ENCODE measurements around the gene ST3GAL4. TPM values are rescaled to one million over a fixed set of nuclear protein-coding genes. Genes with fewer than 3 reads are reported as not detected.

ST3GAL4 gene
- polyA plus RNA-seq, 1 of the 3 experiments (the other 2 are of a cell fraction): 32.0 TPM

DNA sequence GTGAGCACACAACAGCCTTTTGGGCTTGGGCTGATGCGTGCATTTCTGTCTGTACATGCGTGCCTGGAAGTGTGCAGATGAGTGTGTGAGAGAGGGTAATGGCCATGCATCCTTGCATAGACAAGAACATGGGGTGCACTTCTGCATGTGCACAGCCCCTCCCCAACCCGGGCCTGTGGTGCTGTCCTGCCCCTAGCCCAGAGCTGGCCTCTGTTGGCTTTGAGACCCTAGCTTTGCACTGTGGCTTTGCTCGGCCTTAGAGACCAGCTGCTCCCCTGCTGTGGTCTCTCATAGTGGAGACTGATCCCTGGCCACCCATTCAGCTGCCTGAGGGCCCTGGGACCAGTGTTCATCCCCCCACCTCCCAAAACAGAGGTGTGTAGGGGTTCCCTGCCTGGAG is 25.4 kb downstream of the ST3GAL4 start:
- TF ChIP-seq, protein P1, sequence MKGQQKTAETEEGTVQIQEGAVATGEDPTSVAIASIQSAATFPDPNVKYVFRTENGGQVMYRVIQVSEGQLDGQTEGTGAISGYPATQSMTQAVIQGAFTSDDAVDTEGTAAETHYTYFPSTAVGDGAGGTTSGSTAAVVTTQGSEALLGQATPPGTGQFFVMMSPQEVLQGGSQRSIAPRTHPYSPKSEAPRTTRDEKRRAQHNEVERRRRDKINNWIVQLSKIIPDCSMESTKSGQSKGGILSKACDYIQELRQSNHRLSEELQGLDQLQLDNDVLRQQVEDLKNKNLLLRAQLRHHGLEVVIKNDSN (IDR thresholded peaks at IDR 0.05; ENCODE audit: borderline replicate concordance, low read depth): no peak
- no peak for TF ChIP-seq FOXM1 (IDR thresholded peaks at IDR 0.05; ENCODE audit: low read depth)
- TF ChIP-seq, protein P2, sequence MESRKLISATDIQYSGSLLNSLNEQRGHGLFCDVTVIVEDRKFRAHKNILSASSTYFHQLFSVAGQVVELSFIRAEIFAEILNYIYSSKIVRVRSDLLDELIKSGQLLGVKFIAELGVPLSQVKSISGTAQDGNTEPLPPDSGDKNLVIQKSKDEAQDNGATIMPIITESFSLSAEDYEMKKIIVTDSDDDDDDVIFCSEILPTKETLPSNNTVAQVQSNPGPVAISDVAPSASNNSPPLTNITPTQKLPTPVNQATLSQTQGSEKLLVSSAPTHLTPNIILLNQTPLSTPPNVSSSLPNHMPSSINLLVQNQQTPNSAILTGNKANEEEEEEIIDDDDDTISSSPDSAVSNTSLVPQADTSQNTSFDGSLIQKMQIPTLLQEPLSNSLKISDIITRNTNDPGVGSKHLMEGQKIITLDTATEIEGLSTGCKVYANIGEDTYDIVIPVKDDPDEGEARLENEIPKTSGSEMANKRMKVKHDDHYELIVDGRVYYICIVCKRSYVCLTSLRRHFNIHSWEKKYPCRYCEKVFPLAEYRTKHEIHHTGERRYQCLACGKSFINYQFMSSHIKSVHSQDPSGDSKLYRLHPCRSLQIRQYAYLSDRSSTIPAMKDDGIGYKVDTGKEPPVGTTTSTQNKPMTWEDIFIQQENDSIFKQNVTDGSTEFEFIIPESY (IDR thresholded peaks at IDR 0.05; ENCODE audit: borderline replicate concordance, low read depth): no peak
- TF ChIP-seq, protein P3, sequence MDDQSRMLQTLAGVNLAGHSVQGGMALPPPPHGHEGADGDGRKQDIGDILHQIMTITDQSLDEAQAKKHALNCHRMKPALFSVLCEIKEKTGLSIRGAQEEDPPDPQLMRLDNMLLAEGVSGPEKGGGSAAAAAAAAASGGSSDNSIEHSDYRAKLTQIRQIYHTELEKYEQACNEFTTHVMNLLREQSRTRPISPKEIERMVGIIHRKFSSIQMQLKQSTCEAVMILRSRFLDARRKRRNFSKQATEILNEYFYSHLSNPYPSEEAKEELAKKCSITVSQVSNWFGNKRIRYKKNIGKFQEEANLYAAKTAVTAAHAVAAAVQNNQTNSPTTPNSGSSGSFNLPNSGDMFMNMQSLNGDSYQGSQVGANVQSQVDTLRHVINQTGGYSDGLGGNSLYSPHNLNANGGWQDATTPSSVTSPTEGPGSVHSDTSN (IDR thresholded peaks at IDR 0.05): no peak
- TF ChIP-seq, protein P4, sequence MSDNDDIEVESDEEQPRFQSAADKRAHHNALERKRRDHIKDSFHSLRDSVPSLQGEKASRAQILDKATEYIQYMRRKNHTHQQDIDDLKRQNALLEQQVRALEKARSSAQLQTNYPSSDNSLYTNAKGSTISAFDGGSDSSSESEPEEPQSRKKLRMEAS (IDR thresholded peaks at IDR 0.05; ENCODE audit: low read depth): no peak
- TF ChIP-seq, protein P5, sequence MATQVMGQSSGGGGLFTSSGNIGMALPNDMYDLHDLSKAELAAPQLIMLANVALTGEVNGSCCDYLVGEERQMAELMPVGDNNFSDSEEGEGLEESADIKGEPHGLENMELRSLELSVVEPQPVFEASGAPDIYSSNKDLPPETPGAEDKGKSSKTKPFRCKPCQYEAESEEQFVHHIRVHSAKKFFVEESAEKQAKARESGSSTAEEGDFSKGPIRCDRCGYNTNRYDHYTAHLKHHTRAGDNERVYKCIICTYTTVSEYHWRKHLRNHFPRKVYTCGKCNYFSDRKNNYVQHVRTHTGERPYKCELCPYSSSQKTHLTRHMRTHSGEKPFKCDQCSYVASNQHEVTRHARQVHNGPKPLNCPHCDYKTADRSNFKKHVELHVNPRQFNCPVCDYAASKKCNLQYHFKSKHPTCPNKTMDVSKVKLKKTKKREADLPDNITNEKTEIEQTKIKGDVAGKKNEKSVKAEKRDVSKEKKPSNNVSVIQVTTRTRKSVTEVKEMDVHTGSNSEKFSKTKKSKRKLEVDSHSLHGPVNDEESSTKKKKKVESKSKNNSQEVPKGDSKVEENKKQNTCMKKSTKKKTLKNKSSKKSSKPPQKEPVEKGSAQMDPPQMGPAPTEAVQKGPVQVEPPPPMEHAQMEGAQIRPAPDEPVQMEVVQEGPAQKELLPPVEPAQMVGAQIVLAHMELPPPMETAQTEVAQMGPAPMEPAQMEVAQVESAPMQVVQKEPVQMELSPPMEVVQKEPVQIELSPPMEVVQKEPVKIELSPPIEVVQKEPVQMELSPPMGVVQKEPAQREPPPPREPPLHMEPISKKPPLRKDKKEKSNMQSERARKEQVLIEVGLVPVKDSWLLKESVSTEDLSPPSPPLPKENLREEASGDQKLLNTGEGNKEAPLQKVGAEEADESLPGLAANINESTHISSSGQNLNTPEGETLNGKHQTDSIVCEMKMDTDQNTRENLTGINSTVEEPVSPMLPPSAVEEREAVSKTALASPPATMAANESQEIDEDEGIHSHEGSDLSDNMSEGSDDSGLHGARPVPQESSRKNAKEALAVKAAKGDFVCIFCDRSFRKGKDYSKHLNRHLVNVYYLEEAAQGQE (IDR thresholded peaks at IDR 0.05; ENCODE audit: low read depth, low read length): no peak
- no peak for TF ChIP-seq ELF1 (IDR thresholded peaks at IDR 0.05)
- no peak for TF ChIP-seq EZH2phosphoT487 (IDR thresholded peaks at IDR 0.05; ENCODE audit: borderline replicate concordance, low read depth)
- TF ChIP-seq, protein P6, sequence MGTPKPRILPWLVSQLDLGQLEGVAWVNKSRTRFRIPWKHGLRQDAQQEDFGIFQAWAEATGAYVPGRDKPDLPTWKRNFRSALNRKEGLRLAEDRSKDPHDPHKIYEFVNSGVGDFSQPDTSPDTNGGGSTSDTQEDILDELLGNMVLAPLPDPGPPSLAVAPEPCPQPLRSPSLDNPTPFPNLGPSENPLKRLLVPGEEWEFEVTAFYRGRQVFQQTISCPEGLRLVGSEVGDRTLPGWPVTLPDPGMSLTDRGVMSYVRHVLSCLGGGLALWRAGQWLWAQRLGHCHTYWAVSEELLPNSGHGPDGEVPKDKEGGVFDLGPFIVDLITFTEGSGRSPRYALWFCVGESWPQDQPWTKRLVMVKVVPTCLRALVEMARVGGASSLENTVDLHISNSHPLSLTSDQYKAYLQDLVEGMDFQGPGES (IDR thresholded peaks at IDR 0.05; ENCODE audit: low read depth, low read length): no peak
- no peak for TF ChIP-seq RXRA (IDR thresholded peaks at IDR 0.05; ENCODE audit: borderline replicate concordance, low read depth)
- TF ChIP-seq SIN3A (IDR thresholded peaks at IDR 0.05; ENCODE audit: borderline replicate concordance, low read depth, low read length): no peak
- no peak for TF ChIP-seq YY1 (IDR thresholded peaks at IDR 0.05; ENCODE audit: low read depth)
- TF ChIP-seq, protein P7, sequence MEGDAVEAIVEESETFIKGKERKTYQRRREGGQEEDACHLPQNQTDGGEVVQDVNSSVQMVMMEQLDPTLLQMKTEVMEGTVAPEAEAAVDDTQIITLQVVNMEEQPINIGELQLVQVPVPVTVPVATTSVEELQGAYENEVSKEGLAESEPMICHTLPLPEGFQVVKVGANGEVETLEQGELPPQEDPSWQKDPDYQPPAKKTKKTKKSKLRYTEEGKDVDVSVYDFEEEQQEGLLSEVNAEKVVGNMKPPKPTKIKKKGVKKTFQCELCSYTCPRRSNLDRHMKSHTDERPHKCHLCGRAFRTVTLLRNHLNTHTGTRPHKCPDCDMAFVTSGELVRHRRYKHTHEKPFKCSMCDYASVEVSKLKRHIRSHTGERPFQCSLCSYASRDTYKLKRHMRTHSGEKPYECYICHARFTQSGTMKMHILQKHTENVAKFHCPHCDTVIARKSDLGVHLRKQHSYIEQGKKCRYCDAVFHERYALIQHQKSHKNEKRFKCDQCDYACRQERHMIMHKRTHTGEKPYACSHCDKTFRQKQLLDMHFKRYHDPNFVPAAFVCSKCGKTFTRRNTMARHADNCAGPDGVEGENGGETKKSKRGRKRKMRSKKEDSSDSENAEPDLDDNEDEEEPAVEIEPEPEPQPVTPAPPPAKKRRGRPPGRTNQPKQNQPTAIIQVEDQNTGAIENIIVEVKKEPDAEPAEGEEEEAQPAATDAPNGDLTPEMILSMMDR (IDR thresholded peaks at IDR 0.05): no peak
- TF ChIP-seq MEF2A (IDR thresholded peaks at IDR 0.05; ENCODE audit: borderline replicate concordance, low read depth): no peak
- no peak for TF ChIP-seq FOSL2 (IDR thresholded peaks at IDR 0.05; ENCODE audit: borderline replicate concordance, low read depth)
- no peak for TF ChIP-seq EP300 (IDR thresholded peaks at IDR 0.05; ENCODE audit: borderline replicate concordance in 1 of 2, low read depth in 1 of 2, low read length in 1 of 2)
- TF ChIP-seq, protein P8, sequence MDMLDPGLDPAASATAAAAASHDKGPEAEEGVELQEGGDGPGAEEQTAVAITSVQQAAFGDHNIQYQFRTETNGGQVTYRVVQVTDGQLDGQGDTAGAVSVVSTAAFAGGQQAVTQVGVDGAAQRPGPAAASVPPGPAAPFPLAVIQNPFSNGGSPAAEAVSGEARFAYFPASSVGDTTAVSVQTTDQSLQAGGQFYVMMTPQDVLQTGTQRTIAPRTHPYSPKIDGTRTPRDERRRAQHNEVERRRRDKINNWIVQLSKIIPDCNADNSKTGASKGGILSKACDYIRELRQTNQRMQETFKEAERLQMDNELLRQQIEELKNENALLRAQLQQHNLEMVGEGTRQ (IDR thresholded peaks at IDR 0.05; ENCODE audit: borderline replicate concordance, low read depth, low read length): no peak
- ChIA-PET POLR2A (interaction anchor here (0.6 kb wide), 1 partner anchor 18 kb away, joined by 4 read pairs; no protein-coding TSS in a partner anchor), CTCF (no interaction called here)
- no peak overlapping the region for H3K4me3 ChIP-seq (ENCODE audit: low read depth in 2 of 2, low read length in 1 of 2)
- no peaks in the 10 kb centered on the region for H3K27me3 ChIP-seq (ENCODE audit: insufficient read depth)
- H3K36me3 ChIP-seq (replicated peaks in 1 of 2; ENCODE audit: control insufficient read depth in 1 of 2, insufficient read depth in 2 of 2, low read length in 1 of 2): no peaks in the 10 kb centered on the region
- 95% methylated on average over 3 of the region's 4 CpGs for WGBS (ENCODE audit: low lambda C conversion rate)
- no peak overlapping the region for H3K4me2 ChIP-seq
- no peaks in the 10 kb centered on the region; the same call in 1 of the 2 replicates for H4K20me1 ChIP-seq (ENCODE audit: insufficient read depth)
- no peaks in the 10 kb centered on the region for H3K9me3 ChIP-seq
- H3K9me2 ChIP-seq: no peaks in the 10 kb centered on the region
- H2AFZ ChIP-seq (ENCODE audit: low read depth): no peak overlapping the region
- H3K4me1 ChIP-seq (ENCODE audit: control insufficient read depth in 1 of 2, insufficient read depth in 2 of 2, low read depth in 1 of 2, low read length in 1 of 2): peaks cover 0 to 9% of the 10 kb centered on the region in 2 experiments; a peak in 1 of 4 replicates
- H3F3A ChIP-seq (replicated peaks; ENCODE audit: insufficient read depth): no peaks in the 10 kb centered on the region
- no peak overlapping the region for H3K9ac ChIP-seq
- peaks cover 30% of the 10 kb centered on the region for H3K79me2 ChIP-seq (ENCODE audit: insufficient read depth)
- DNase-seq: no peak
- H3K27ac ChIP-seq (ENCODE audit: low read depth in 2 of 2, low read length in 1 of 2): no peak overlapping the region
